NB4 (cell line): ENCODE data around the gene HIF1AN.

Source experiments
- DNase-seq: peaks from one replicate; pipeline ENCODE4 v3.0.0; 2010; ENCODE audit warnings: low read depth
- H3K4me3 ChIP-seq: one replicate; pipeline ENCODE4 v1.5.1; 2011; ENCODE audit warnings: mild to moderate bottlenecking, low read depth, low read length, moderate library complexity
- MYC ChIP-seq: IDR thresholded peaks from 2 replicates; pipeline ENCODE4 v1.6.1; 2011; ENCODE audit warnings: low read depth, low read length
- POLR2A ChIP-seq: IDR thresholded peaks from 2 replicates; pipeline ENCODE4 v1.6.1; 2011; ENCODE audit warnings: mild to moderate bottlenecking; ENCODE audit not compliant: insufficient read length; ENCODE audit errors: extremely low read depth
- TF ChIP-seq, protein P1 (sequence below): IDR thresholded peaks from 2 replicates; pipeline ENCODE4 v1.6.1; 2011; ENCODE audit warnings: low read depth, low read length
- TF ChIP-seq, protein P2 (sequence below): IDR thresholded peaks from one replicate; pipeline ENCODE4 v1.5.1; 2012; ENCODE audit warnings: low read depth, low read length

The HIF1AN gene

DNA sequence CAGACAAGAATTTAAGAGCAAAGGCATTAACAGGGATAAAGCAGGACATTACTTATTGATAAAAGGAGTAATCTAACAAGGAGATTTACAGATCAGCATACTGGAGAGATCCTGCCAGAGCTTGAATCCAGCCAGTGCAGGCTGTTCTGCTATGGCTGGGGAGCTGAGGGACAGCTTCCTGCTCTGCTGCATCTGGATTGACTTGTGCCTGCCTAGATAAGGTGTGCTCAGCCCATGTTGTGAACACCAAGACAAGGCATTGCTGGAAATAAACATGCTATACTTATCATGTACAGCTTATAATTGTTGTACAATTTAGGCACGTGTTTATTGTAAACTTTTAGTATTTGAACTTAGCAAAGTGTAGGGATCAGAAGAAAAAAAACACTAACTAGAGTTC, 71.7 kb downstream of the HIF1AN start:
- H3K4me3 ChIP-seq = no peak overlapping the region
- DNase-seq = no peak
- TF ChIP-seq MYC (no peak), POLR2A (no peak)
- TF ChIP-seq, protein P1, sequence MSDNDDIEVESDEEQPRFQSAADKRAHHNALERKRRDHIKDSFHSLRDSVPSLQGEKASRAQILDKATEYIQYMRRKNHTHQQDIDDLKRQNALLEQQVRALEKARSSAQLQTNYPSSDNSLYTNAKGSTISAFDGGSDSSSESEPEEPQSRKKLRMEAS = no peak
- TF ChIP-seq, protein P2, sequence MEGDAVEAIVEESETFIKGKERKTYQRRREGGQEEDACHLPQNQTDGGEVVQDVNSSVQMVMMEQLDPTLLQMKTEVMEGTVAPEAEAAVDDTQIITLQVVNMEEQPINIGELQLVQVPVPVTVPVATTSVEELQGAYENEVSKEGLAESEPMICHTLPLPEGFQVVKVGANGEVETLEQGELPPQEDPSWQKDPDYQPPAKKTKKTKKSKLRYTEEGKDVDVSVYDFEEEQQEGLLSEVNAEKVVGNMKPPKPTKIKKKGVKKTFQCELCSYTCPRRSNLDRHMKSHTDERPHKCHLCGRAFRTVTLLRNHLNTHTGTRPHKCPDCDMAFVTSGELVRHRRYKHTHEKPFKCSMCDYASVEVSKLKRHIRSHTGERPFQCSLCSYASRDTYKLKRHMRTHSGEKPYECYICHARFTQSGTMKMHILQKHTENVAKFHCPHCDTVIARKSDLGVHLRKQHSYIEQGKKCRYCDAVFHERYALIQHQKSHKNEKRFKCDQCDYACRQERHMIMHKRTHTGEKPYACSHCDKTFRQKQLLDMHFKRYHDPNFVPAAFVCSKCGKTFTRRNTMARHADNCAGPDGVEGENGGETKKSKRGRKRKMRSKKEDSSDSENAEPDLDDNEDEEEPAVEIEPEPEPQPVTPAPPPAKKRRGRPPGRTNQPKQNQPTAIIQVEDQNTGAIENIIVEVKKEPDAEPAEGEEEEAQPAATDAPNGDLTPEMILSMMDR = no peak
